WERI-Rb-1 (cell line): ENCODE measurements around the gene ADRA2A.

Source experiments
- DNase-seq: peaks from one replicate; pipeline ENCODE4 v3.0.0-alpha.2; 2020
- H3K27ac ChIP-seq: fragments of 250-450 bp; sonication (Bioruptor Pico); 2 replicates; pipeline ENCODE4 v1.5.1; 2020; ENCODE audit warnings: mild to moderate bottlenecking, moderate library complexity
- H3K27me3 ChIP-seq: fragments of 250-450 bp; sonication (Bioruptor Pico); 2 replicates; pipeline ENCODE4 v1.5.1; 2021; ENCODE audit warnings: mild to moderate bottlenecking, low read depth, moderate library complexity; ENCODE audit not compliant: insufficient read depth, severe bottlenecking
- H3K36me3 ChIP-seq: fragments of 250-450 bp; sonication (Bioruptor Pico); 2 replicates; pipeline ENCODE4 v1.5.1; 2020; ENCODE audit warnings: mild to moderate bottlenecking, moderate library complexity
- H3K4me3 ChIP-seq: 2 replicates; pipeline ENCODE4 v1.5.1; 2011; ENCODE audit warnings: low read depth, mild to moderate bottlenecking, control low read depth, low read length
- H3K9me3 ChIP-seq: fragments of 250-450 bp; sonication (Bioruptor Pico); 2 replicates; pipeline ENCODE4 v1.5.1; 2021; ENCODE audit warnings: mild to moderate bottlenecking, moderate library complexity; ENCODE audit not compliant: severe bottlenecking
- TF ChIP-seq, protein P1 (sequence below): IDR thresholded peaks from 2 replicates; pipeline ENCODE4 v1.5.1; 2011; ENCODE audit warnings: low read depth, mild to moderate bottlenecking, control low read depth, inconsistent platforms, low read length

The ADRA2A gene

DNA sequence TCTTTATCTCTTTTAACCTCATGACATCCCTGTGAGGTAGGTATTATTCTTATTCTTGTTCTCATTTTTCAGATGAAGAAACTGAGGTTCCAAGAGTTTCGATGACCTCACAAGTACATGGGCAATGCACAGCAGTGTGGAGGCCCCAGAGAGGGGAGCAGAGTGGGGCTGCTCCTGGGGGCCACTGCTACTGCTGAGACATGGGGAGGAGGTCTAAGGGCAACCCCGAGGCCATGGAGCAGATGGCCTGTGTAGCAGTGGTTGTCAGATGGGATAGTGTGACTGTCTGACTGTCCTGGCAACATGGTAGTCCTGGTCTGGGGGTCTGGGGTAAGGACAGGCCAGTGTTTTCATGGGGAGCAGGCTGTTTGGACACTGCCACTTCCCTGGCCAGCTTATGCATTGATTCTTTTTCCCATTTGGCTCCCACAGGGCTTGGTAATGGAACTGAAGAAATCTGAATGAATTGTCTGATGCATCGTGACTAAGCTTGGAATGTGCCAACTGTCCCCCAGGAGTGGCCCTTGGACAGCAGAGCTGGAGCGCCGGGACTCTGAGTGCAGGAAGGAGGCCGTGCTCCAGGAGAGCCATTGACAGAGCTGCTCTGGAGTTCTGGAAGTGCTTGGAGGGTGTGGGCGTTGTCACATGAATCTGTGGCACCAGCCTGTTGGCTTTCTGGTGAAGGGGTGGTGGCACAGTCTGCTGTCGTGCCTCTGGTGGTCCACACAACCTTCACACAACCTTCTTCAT lies 40.9 kb downstream of the ADRA2A start:
- Histone ChIP-seq H3K4me3 (no peak overlapping the region), H3K27me3 (no peaks in the 10 kb centered on the region), H3K36me3 (no peaks in the 10 kb centered on the region), H3K27ac (no peak overlapping the region), H3K9me3 (no peaks in the 10 kb centered on the region)
- no peak for DNase-seq
- TF ChIP-seq, protein P1, sequence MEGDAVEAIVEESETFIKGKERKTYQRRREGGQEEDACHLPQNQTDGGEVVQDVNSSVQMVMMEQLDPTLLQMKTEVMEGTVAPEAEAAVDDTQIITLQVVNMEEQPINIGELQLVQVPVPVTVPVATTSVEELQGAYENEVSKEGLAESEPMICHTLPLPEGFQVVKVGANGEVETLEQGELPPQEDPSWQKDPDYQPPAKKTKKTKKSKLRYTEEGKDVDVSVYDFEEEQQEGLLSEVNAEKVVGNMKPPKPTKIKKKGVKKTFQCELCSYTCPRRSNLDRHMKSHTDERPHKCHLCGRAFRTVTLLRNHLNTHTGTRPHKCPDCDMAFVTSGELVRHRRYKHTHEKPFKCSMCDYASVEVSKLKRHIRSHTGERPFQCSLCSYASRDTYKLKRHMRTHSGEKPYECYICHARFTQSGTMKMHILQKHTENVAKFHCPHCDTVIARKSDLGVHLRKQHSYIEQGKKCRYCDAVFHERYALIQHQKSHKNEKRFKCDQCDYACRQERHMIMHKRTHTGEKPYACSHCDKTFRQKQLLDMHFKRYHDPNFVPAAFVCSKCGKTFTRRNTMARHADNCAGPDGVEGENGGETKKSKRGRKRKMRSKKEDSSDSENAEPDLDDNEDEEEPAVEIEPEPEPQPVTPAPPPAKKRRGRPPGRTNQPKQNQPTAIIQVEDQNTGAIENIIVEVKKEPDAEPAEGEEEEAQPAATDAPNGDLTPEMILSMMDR, result no peak

DNA sequence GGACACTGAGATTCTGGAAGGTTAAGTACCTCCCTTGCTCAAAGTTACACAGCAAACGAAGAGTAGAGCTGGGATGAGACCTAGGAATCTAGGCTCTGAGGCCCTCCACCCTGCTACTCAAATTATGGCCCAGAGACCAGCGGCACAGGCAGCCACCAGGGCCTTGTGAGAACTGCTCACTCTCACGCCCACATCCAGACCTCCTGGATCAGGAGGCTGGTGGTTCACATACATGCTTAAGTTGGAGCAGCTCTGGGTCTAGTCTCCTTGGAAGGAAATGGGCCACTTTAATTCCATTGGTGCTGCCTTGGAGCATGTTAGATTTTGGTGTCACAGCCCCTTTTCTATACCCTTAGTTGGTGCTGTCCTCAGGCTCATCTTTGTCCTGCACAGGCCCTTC lies 41.9 kb downstream of the ADRA2A start:
- TF ChIP-seq, protein P1, result no peak
- H3K36me3 ChIP-seq, result no peaks in the 10 kb centered on the region

DNA sequence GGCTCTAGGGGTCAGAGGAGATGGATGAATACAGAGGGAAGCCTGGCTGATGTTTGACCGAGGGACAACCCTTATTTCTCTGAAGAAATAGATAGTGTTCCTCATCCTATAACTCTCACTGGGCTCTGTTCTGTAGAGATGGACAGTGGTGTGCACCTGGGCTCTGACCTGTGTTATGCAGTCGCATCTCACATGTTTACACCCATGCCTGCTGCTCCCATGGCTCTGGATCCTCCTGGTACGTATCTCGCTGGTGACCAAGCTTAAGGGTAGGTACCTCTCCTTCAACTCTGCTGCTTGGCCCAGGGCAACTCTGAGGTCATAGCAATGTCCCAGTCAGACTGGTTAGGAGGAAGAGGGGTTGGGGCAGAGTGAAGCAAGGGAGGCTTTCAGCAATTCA lies 42.8 kb downstream of the ADRA2A start:
- no peaks in the 10 kb centered on the region for H3K36me3 ChIP-seq
- DNase-seq, result no peak
- H3K27me3 ChIP-seq, result no peaks in the 10 kb centered on the region
- H3K4me3 ChIP-seq, result no peak overlapping the region
- H3K9me3 ChIP-seq, result no peaks in the 10 kb centered on the region
- H3K27ac ChIP-seq, result no peak overlapping the region
- TF ChIP-seq, protein P1, result no peak

More for the DNA sequence above, 41.9 kb downstream of the ADRA2A start:
- Histone ChIP-seq H3K27ac (no peak overlapping the region), H3K4me3 (no peak overlapping the region), H3K27me3 (no peaks in the 10 kb centered on the region), H3K9me3 (no peaks in the 10 kb centered on the region)
- DNase-seq, result no peak

DNA sequence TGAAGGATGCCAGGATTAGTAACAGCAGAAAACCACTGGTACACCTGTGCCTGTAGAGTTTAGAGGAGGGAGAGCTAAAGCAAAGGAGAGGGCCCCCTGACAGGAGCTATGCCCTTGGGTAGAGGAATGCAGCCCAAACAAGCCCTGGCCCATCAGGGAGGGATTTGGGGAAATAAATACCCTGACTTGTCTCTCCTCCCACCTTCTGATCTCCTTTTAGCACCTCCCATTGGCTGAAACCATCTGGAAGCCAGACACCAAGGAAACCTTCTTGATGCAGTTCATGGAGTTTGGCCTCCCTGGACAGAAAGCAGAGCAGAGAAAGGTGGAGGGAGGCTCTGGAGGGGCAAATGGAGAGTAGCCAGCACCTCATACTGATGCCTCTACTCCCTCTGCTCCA lies 45.3 kb downstream of the ADRA2A start:
- TF ChIP-seq, protein P1, result no peak
- Histone ChIP-seq H3K4me3 (no peak overlapping the region), H3K9me3 (no peaks in the 10 kb centered on the region), H3K36me3 (no peaks in the 10 kb centered on the region), H3K27ac (no peak overlapping the region), H3K27me3 (no peaks in the 10 kb centered on the region)
- DNase-seq, result no peak

DNA sequence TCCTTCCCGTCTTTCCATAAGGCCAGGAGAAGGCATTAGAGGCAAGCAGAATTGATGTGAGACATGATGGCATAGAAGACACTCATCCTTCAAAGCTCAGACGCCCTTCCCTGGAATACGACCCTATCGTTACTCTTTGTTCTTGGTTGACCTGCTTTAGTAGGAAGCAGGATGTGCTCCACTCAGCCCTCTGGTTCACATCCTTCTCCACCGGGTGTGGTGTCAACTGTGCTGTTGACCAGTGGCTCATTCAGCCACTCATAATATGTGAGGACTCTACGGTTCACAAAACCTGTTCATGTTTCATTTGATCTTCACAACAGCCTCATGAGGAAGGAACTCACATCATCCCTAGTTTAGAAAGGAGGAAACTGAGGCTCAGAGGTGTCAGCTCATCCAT lies 47.1 kb downstream of the ADRA2A start:
- no peak for DNase-seq
- H3K27me3 ChIP-seq, result no peaks in the 10 kb centered on the region
- TF ChIP-seq, protein P1, result no peak
- H3K27ac ChIP-seq, result no peak overlapping the region
- no peaks in the 10 kb centered on the region for H3K36me3 ChIP-seq
- no peaks in the 10 kb centered on the region for H3K9me3 ChIP-seq
- no peak overlapping the region for H3K4me3 ChIP-seq

DNA sequence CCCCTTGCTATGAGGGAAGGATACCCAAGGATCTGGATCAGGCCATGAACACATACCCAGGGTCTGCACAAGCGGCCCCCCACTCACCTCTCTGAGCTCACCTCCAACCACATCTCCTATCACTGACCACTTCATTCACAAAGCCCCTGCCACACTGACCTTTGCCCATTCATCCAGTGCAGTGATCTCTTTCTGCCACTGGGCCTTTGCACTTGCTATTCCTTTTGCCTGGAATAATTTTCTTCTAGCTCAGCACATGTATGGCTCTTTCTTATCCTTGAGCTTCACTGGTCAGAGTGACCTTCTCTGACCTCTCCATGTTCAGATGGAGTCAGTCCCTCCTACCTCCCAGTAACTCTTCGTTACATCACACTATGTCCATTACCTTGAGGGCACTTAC lies 48.3 kb downstream of the ADRA2A start:
- H3K36me3 ChIP-seq, result no peaks in the 10 kb centered on the region
- no peaks in the 10 kb centered on the region for H3K9me3 ChIP-seq
- no peak overlapping the region for H3K27ac ChIP-seq
- H3K27me3 ChIP-seq, result no peaks in the 10 kb centered on the region
- TF ChIP-seq, protein P1, result no peak
- DNase-seq, result no peak
- no peak overlapping the region for H3K4me3 ChIP-seq
